Liver (tissue), 9 donors: ENCODE measurements around the gene LRRC63. TPM values are rescaled to one million over a fixed set of nuclear protein-coding genes. Genes with fewer than 3 reads are reported as not detected.

Experiments used
- DNase-seq: peaks from one replicate; pipeline ENCODE4 v3.0.0-alpha.2; 2017; ENCODE audit warnings: low spot score
- H3K27ac ChIP-seq, 2 donors: one replicate each; pipeline ENCODE4 v1.7.0; 2013; ENCODE audit warnings: inconsistent platforms in 2 of 2, low read length in 2 of 2, control low read depth in 1 of 2, low read depth in 1 of 2, mild to moderate bottlenecking in 1 of 2
- H3K27me3 ChIP-seq, 4 donors: one replicate each; pipeline versions ENCODE4 v1.6.1 to v1.7.0; 2013; ENCODE audit warnings: low read length in 3 of 4, inconsistent platforms in 1 of 4, mild to moderate bottlenecking in 1 of 4, moderate library complexity in 1 of 4; ENCODE audit not compliant: control insufficient read depth in 4 of 4, insufficient read depth in 4 of 4
- H3K36me3 ChIP-seq, 4 donors: one replicate each; pipeline versions ENCODE4 v1.6.1 to v1.7.0; 2013; ENCODE audit warnings: low read length in 3 of 4, mild to moderate bottlenecking in 3 of 4, low read depth in 1 of 4, moderate library complexity in 1 of 4; ENCODE audit not compliant: control insufficient read depth in 4 of 4, insufficient read depth in 3 of 4
- H3K4me1 ChIP-seq, 4 donors: one replicate each; pipeline versions ENCODE4 v1.6.1 to v1.7.0; 2013; ENCODE audit warnings: low read length in 3 of 4, mild to moderate bottlenecking in 3 of 4, moderate library complexity in 1 of 4; ENCODE audit not compliant: control insufficient read depth in 4 of 4, insufficient read depth in 4 of 4
- H3K4me3 ChIP-seq, 3 donors: one replicate each; pipeline versions ENCODE4 v1.6.1 to v1.7.0; 2013; ENCODE audit warnings: low read length in 3 of 3, control low read depth in 1 of 3, low read depth in 1 of 3, mild to moderate bottlenecking in 1 of 3
- H3K9ac ChIP-seq, 2 donors: one replicate each; pipeline ENCODE4 v1.7.0; 2013; ENCODE audit warnings: low read length in 2 of 2, mild to moderate bottlenecking in 2 of 2, moderate library complexity in 2 of 2, control low read depth in 1 of 2, low read depth in 1 of 2
- H3K9me3 ChIP-seq, 4 donors: one replicate each; pipeline versions ENCODE4 v1.6.1 to v1.7.0; 2013; ENCODE audit warnings: low read length in 3 of 4; ENCODE audit not compliant: control insufficient read depth in 4 of 4
- EGR1 ChIP-seq, 2 donors: IDR thresholded peaks; 2 replicates each; pipeline ENCODE4 v1.6.1; 2016 to 2018; ENCODE audit warnings: antibody characterized with exemption in 2 of 2, low read depth in 2 of 2
- FOXA1 ChIP-seq: IDR thresholded peaks from 2 replicates; pipeline ENCODE4 v1.6.1; 2016; ENCODE audit warnings: antibody characterized with exemption
- FOXA2 ChIP-seq: IDR thresholded peaks from 2 replicates; pipeline ENCODE4 v1.6.1; 2016; ENCODE audit warnings: antibody characterized with exemption
- GABPA ChIP-seq, 2 donors: IDR thresholded peaks in 1 of 2; conservative IDR thresholded peaks in 1 of 2; 2 replicates each; pipeline ENCODE4 v1.6.1; 2016; ENCODE audit warnings: antibody characterized with exemption in 2 of 2, mild to moderate bottlenecking in 1 of 2, moderate library complexity in 1 of 2
- HNF4A ChIP-seq, 2 donors: conservative IDR thresholded peaks; 2 replicates each; pipeline ENCODE4 v1.6.1; 2016; ENCODE audit warnings: antibody characterized with exemption in 2 of 2, mild to moderate bottlenecking in 2 of 2
- HNF4G ChIP-seq: IDR thresholded peaks from 2 replicates; pipeline ENCODE4 v1.6.1; 2016; ENCODE audit warnings: antibody characterized with exemption
- JUND ChIP-seq, 2 donors: IDR thresholded peaks; 2 replicates each; pipeline ENCODE4 v1.6.1; 2016; ENCODE audit warnings: antibody characterized with exemption in 2 of 2
- NR2F2 ChIP-seq: IDR thresholded peaks from 2 replicates; pipeline ENCODE4 v1.6.1; 2016; ENCODE audit warnings: antibody characterized with exemption
- RAD21 ChIP-seq, 2 donors: IDR thresholded peaks; 2 replicates each; pipeline ENCODE4 v1.6.1; 2016; ENCODE audit warnings: antibody characterized with exemption in 2 of 2, mild to moderate bottlenecking in 2 of 2
- RXRA ChIP-seq, 2 donors: IDR thresholded peaks; 2 replicates each; pipeline ENCODE4 v1.6.1; 2017 to 2018; ENCODE audit warnings: antibody characterized with exemption in 2 of 2, mild to moderate bottlenecking in 1 of 2
- SP1 ChIP-seq: IDR thresholded peaks from 2 replicates; pipeline ENCODE4 v1.6.1; 2018; ENCODE audit warnings: antibody characterized with exemption, mild to moderate bottlenecking
- TAF1 ChIP-seq: conservative IDR thresholded peaks from 2 replicates; pipeline ENCODE4 v1.6.1; 2016; ENCODE audit warnings: antibody characterized with exemption, mild to moderate bottlenecking
- YY1 ChIP-seq: IDR thresholded peaks from 2 replicates; pipeline ENCODE4 v1.6.1; 2016; ENCODE audit warnings: antibody characterized with exemption, mild to moderate bottlenecking
- WGBS: extraction: QIAGEN DNeasy Blood & Tissue Kit; methylation state at CpG from one replicate; pipeline ENCODE4 v1.1.7; 2013; 5-methylcytosine and 5-hydroxymethylcytosine counted together
- polyA plus RNA-seq, 2 donors: library from polyadenylated mRNA; stranded (reverse) in 1 of 2; unstranded in 1 of 2; fragments of 200-250 nt in 1 of 2; fragments of >200 nt in 1 of 2; fragmentation: Nextera tagmentation in 1 of 2; extraction: Ambion mirVana in 1 of 2; gene quantifications; one replicate each; pipeline versions ENCODE4 v1.2.1 to v1.2.3, GENCODE V29; 2013 to 2015
- total RNA-seq, 2 donors: library from RNA; depleted of rRNA; stranded (reverse); fragments of >200 nt; gene quantifications; one replicate each; pipeline ENCODE4 v1.2.3, GENCODE V29; 2014
- TF ChIP-seq, protein P1 (sequence below): IDR thresholded peaks from 2 replicates; pipeline ENCODE4 v1.6.1; 2016; ENCODE audit warnings: antibody characterized with exemption
- TF ChIP-seq, protein P2 (sequence below): IDR thresholded peaks from 2 replicates; pipeline ENCODE4 v1.6.1; 2016; ENCODE audit warnings: antibody characterized with exemption
- TF ChIP-seq, protein P3 (sequence below): IDR thresholded peaks from 2 replicates; pipeline ENCODE4 v1.6.1; 2016; ENCODE audit warnings: antibody characterized with exemption
- TF ChIP-seq, protein P4 (sequence below): fragments of 150-350 bp; IDR thresholded peaks from 2 replicates; pipeline ENCODE4 v1.5.1; 2017; ENCODE audit warnings: improper control_type of control experiment, low read depth, low read length; ENCODE audit not compliant: missing input control
- TF ChIP-seq, protein P5 (sequence below): IDR thresholded peaks from 2 replicates; pipeline ENCODE4 v1.6.1; 2016; ENCODE audit warnings: antibody characterized with exemption, mild to moderate bottlenecking
- donor health status: healthy.
- donor health status: healthy.
- donor health status: healthy.
- donor health status: healthy.
- donor health status: healthy.

LRRC63 gene
- total and polyA plus RNA-seq, 4 donors, result 0.03 to 0.84 (median 0.09) TPM

DNA sequence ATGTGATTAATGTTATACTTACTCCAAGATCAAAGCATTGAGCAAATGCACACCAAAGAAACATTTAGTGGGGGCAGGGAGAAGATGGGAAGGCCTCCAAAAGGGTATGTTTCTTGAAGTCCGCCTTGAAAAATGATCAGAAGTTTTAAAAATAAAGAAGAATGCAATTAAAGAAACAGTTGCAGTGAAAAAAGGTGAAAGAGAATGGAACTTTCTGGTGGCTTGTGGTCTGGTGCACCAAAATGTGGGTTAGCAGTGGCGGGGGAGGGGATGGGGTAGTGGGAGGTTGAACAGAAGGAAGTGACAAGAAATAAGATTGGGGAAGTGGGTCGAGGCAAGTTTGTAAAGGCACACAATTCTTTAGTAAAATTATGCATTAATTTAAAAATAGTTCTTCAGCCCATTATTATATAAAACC lies 32.2 kb upstream of the LRRC63 start:
- H3K27me3 ChIP-seq, result no peaks in the 10 kb centered on the region
- WGBS, result 66% methylated on average over 3 of the region's 3 CpGs
- no peak for DNase-seq
- H3K27ac ChIP-seq, result peak overlapping the region; percentile 43 to 48
- no peaks in the 10 kb centered on the region for H3K36me3 ChIP-seq
- H3K9ac ChIP-seq, result peak overlapping the region in 1 of 2 donors; percentile 5
- no peaks in the 10 kb centered on the region for H3K9me3 ChIP-seq
- peaks cover 0 to 1% (median 0%) of the 10 kb centered on the region in 4 donors for H3K4me1 ChIP-seq
- no peak overlapping the region for H3K4me3 ChIP-seq
- TF ChIP-seq, protein P1, sequence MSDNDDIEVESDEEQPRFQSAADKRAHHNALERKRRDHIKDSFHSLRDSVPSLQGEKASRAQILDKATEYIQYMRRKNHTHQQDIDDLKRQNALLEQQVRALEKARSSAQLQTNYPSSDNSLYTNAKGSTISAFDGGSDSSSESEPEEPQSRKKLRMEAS, result no peak
- TF ChIP-seq HNF4G, result no peak
- no peak for TF ChIP-seq FOXA2
- TF ChIP-seq TAF1, result no peak
- TF ChIP-seq GABPA (IDR thresholded peaks at IDR 0.05 in 1 of 2, conservative IDR thresholded peaks at IDR 0.05 in 1 of 2), result no peak
- TF ChIP-seq, protein P2, sequence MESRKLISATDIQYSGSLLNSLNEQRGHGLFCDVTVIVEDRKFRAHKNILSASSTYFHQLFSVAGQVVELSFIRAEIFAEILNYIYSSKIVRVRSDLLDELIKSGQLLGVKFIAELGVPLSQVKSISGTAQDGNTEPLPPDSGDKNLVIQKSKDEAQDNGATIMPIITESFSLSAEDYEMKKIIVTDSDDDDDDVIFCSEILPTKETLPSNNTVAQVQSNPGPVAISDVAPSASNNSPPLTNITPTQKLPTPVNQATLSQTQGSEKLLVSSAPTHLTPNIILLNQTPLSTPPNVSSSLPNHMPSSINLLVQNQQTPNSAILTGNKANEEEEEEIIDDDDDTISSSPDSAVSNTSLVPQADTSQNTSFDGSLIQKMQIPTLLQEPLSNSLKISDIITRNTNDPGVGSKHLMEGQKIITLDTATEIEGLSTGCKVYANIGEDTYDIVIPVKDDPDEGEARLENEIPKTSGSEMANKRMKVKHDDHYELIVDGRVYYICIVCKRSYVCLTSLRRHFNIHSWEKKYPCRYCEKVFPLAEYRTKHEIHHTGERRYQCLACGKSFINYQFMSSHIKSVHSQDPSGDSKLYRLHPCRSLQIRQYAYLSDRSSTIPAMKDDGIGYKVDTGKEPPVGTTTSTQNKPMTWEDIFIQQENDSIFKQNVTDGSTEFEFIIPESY, result no peak
- TF ChIP-seq RXRA (IDR thresholded peaks at IDR 0.05), result no peak
- no peak for TF ChIP-seq NR2F2
- TF ChIP-seq, protein P3, sequence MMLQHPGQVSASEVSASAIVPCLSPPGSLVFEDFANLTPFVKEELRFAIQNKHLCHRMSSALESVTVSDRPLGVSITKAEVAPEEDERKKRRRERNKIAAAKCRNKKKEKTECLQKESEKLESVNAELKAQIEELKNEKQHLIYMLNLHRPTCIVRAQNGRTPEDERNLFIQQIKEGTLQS, result no peak
- no peak for TF ChIP-seq HNF4A (conservative IDR thresholded peaks at IDR 0.05)
- no peak for TF ChIP-seq EGR1 (IDR thresholded peaks at IDR 0.05; ENCODE audit: low read depth in 2 of 2)

DNA sequence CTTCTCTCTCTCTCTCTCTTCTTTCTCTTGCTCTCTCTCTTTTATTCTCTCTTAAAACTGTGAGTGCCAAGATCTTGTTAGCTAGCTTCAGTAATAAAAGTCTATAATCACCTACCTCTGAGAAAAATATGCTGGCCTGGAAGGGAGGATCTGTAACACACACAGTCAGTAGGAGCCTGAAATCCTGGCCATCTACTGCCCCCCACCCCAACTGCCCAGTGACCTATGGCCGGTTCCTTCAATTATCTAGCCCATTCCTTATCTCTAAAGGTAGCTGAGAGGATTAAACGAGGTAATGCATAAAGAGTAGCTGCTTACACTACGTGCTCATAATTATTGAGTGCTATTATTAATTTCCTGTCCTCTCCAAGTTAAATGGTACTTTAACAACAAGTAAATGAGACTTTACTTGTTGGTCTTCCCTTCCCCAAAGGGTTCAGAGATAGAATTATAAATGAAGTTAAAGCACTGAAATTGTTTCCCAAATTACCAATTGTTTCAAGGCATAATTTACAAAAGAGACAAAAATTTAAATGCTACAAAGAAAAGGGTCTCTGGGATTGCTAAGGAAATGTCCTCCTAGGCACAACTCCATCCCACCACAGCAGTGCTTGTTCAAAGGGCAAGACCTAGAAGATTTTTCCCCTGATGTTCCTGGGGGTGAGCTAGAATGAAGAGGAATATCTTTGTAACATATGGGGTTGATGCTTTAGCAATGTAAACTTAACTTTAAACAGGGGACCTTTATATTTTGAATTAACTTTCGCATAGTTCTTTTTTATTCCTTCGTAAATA lies 31.6 kb upstream of the LRRC63 start:
- peak overlapping the region; percentile 10 to 34 for H3K9ac ChIP-seq
- no peak for DNase-seq
- H3K27me3 ChIP-seq, result no peaks in the 10 kb centered on the region
- no peak for TF ChIP-seq NR2F2
- TF ChIP-seq, protein P4, sequence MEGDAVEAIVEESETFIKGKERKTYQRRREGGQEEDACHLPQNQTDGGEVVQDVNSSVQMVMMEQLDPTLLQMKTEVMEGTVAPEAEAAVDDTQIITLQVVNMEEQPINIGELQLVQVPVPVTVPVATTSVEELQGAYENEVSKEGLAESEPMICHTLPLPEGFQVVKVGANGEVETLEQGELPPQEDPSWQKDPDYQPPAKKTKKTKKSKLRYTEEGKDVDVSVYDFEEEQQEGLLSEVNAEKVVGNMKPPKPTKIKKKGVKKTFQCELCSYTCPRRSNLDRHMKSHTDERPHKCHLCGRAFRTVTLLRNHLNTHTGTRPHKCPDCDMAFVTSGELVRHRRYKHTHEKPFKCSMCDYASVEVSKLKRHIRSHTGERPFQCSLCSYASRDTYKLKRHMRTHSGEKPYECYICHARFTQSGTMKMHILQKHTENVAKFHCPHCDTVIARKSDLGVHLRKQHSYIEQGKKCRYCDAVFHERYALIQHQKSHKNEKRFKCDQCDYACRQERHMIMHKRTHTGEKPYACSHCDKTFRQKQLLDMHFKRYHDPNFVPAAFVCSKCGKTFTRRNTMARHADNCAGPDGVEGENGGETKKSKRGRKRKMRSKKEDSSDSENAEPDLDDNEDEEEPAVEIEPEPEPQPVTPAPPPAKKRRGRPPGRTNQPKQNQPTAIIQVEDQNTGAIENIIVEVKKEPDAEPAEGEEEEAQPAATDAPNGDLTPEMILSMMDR, result no peak
- TF ChIP-seq, protein P5, sequence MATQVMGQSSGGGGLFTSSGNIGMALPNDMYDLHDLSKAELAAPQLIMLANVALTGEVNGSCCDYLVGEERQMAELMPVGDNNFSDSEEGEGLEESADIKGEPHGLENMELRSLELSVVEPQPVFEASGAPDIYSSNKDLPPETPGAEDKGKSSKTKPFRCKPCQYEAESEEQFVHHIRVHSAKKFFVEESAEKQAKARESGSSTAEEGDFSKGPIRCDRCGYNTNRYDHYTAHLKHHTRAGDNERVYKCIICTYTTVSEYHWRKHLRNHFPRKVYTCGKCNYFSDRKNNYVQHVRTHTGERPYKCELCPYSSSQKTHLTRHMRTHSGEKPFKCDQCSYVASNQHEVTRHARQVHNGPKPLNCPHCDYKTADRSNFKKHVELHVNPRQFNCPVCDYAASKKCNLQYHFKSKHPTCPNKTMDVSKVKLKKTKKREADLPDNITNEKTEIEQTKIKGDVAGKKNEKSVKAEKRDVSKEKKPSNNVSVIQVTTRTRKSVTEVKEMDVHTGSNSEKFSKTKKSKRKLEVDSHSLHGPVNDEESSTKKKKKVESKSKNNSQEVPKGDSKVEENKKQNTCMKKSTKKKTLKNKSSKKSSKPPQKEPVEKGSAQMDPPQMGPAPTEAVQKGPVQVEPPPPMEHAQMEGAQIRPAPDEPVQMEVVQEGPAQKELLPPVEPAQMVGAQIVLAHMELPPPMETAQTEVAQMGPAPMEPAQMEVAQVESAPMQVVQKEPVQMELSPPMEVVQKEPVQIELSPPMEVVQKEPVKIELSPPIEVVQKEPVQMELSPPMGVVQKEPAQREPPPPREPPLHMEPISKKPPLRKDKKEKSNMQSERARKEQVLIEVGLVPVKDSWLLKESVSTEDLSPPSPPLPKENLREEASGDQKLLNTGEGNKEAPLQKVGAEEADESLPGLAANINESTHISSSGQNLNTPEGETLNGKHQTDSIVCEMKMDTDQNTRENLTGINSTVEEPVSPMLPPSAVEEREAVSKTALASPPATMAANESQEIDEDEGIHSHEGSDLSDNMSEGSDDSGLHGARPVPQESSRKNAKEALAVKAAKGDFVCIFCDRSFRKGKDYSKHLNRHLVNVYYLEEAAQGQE, result no peak
- TF ChIP-seq, protein P1, result no peak
- TF ChIP-seq HNF4A (conservative IDR thresholded peaks at IDR 0.05), result no peak
- TF ChIP-seq FOXA2, result no peak
- TF ChIP-seq HNF4G, result no peak
- no peak for TF ChIP-seq SP1
- TF ChIP-seq JUND (IDR thresholded peaks at IDR 0.05), result no peak
- TF ChIP-seq, protein P3, result no peak
- no peak for TF ChIP-seq YY1
- no peak for TF ChIP-seq EGR1 (IDR thresholded peaks at IDR 0.05; ENCODE audit: low read depth in 2 of 2)
- TF ChIP-seq RAD21 (IDR thresholded peaks at IDR 0.05), result no peak
- TF ChIP-seq, protein P2, result no peak
- TF ChIP-seq FOXA1, result no peak
- peak overlapping the region in 1 of 2 donors; percentile 41 for H3K27ac ChIP-seq
- H3K4me1 ChIP-seq, result peaks cover 0 to 1% (median 0%) of the 10 kb centered on the region in 4 donors
- no peaks in the 10 kb centered on the region for H3K36me3 ChIP-seq
- WGBS, result 59% methylated on average over 5 of the region's 5 CpGs
- no peaks in the 10 kb centered on the region for H3K9me3 ChIP-seq
- peak overlapping the region in 1 of 3 donors; percentile 11 for H3K4me3 ChIP-seq
